Stimulated activated naive CD4-positive, alpha-beta T cell (primary cell): Measurements from ENCODE around the gene GNAI1.

Experiments
- DNase-seq, 6 experiments: peaks; one replicate each; lab custom pipeline; 2025; lab: John Stamatoyannopoulos, UW

Gene GNAI1

DNA sequence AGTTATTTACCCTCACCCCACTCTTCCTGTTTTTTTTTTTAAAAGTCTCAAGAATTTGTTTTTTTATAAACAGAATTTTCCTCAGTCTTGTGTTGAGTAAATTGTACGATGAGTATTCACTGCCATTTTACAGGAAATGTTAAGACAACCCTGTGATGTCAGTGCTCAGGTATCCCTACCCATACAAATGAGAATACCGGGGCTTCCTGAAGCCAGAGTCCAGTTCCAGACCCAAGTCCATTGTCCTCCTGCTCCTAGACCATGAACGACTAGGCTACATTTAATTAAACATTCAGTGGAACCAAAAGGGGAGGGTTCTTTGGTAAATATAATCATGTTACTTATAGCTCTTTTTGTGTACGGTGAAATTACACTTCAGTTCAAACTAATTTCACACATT lies 79.2 kb downstream of the GNAI1 start:
- DNase-seq = no peak

DNA sequence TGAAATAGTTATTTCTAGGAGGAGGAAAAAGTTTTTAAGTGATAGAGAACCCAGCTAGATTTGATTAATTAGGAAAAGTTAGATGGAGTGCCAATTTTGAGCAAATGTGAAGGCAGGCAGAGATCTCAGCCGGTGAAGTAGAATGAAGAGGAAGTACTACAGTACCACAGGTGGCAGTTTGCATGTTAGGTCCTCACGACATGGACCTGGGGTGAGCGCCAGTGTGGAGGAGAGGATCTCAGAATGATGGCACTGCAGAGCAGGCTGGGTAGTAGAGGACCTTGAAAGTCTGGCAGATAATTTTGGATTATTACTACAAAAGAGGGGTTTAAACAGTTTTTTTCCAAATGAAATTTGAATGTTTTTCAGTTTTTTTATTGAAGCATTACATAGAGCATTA lies 81.1 kb downstream of the GNAI1 start:
- DNase-seq = no peak

DNA sequence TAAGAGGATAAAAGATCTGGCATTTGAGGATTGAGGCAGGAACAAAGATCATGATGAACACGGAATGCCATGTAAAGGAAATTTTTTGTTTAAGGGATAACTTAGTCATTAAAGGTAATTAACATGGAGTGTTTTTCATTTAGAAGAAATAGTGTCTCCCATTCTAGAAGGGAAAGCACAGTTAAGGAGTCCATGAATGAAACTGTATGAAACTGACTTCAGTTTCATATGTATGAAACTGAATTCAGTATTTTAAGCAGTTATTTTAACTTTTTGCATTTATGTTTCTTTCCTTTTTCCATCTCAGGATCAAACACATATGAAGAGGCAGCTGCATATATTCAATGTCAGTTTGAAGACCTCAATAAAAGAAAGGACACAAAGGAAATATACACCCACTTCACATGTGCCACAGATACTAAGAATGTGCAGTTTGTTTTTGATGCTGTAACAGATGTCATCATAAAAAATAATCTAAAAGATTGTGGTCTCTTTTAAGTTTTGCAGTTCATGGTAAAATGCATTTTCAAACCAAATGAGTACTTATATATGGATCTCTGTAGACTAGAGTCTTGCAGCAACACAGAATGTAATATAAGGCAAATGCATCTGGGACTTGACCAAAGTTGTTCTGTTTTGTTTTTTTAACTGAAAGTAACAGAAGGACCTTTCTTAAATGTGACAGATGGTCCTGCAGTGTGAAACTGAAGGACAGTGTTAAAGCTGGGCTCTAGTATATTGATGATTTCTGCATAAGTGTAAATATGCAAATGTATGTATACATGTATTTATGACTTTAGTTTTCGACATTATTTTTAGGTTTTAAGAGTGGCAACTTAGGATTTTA lies 82.6 kb downstream of the GNAI1 start:
- DNase-seq = peak in 1 of 6 experiments; percentile 15

DNA sequence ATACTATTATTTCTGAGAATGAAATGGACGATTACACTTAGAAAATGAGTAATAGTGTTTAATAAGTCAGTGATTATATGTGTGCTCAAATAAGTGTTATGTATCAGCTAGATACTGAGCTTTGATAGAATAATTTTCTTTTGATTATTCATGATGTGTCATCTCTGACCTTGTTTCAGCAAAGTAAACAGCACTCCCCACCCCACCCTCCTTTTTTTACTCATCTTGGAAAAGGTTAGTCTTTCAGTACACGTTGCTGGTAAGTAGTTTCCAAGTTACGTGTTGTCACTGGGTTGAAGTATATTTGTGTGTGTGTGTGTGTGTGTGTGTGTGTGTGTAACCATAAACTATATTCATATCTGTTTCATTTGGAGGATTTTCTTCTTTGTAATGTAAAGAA lies 84.1 kb downstream of the GNAI1 start:
- no peak for DNase-seq

DNA sequence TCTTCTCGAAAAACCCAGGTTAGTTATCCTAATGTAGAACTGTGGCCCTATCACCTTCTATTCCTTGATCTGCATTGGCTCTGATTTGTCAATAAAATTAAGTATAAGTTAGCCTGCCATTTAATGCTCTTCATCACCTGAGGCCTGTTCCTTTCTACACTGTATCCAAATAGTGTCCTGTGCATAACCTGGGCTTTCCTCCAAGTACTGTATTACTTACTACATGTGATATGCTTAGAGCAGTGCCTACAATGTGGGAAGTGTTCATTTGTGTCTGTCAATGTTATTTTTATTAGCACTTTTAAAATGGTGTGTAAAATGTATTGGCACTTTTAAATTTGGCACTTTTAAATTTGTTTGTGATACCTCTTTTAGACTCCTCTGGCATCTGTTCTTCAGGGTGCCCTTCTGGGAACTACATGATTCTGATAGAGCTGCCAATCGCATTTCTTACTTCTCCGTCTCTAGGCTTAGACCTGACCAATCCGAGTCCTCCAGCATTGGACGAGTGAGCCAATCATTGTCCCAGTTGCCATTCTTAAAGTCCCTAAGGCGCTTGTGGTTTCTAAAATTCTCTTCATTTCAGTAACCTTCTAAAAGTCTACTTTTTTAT lies 85.5 kb downstream of the GNAI1 start:
- no peak for DNase-seq

DNA sequence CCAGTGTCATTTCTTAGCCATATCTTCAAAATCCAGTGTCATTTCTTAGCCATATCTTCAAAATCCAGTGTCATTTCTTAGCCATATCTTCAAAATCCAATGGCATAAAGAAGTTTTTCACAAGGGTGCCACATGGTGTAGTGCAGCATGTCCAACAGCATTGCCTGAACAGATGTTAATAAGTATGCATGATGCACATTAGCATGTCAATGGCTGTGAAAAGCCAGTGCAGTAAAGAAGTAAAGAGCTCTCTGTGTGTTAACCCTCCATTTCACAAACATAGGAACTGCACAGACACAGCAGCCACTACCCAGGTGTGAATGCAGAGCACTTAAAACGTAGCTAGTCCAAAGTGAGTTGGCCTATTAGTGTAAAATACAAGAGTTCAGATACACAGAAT lies 89.8 kb downstream of the GNAI1 start:
- no peak for DNase-seq

DNA sequence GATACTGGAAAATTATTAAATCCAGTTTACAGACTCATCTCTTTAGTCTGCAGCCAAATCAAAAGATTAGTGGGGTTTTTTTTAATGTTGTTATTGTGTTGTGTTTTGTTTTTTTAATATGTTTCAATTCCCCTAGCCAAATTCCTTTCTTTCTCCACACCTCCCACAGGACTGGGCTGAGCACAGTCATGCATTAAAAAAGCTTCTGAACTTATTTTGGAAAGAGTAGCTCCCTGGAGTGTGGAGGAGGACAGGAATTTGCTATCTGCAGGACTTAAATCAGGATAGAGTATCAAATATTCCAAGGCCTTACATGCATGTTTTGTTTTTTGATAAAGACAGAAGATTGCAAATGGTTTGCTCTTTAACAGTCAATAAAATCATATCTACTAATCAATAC lies 90.7 kb downstream of the GNAI1 start:
- DNase-seq = no peak

DNA sequence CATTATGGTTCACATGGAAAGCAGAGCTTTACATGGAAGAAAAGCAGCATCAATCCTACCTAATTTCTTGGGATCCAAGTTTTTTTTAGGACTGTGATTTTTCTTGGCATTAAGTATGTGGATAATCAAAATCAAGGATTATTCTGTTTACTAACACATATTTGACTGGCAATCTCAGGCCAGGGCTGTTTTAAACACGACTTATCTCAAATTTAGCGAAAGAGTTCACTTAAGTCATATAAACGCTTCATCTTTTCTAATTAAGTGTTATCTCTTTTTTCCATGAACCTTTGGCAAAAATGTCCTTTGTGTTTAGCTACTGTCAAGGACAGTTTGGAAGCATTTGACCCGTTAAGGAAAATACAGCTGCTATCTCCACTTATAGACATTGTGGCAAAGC lies 92.0 kb downstream of the GNAI1 start:
- no peak for DNase-seq

DNA sequence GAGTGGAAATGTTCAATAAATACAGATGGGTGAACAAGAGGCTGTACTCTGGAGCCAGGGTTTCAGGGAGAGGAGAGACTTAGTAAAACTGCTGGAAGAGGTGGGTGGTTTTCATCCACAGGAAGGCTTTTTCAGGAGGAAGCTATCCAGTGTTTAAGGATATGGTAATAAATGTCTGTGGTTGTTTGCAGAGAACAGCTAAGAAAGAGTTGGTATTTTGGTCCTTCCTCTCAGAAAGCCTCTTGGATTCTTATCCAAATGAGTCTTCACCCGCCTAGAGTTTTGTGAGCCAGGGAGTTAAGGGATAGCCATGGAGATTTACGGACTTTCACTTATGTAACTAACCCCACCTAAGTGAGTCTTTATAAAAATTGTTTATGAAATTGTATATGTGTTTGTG lies 95.7 kb downstream of the GNAI1 start:
- DNase-seq = no peak

DNA sequence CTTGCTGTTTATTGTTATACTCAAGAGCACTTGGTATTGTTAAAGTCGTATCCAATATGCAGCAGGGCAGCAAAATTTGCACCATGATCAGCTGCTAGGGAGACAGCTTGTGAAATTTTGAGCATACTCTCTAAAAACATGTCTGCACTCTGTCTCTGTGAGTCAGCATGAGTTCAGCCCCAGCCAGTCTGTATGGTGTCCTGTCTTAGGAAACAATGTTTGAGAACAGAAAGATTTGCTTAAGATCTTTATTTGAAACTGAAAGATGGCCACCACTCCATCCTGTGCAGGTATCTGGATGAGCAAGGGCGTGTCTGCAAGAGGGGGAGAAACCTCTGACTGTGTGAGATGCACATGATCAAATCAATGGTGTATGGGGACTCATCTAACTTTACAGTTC lies 97.1 kb downstream of the GNAI1 start:
- no peak for DNase-seq

DNA sequence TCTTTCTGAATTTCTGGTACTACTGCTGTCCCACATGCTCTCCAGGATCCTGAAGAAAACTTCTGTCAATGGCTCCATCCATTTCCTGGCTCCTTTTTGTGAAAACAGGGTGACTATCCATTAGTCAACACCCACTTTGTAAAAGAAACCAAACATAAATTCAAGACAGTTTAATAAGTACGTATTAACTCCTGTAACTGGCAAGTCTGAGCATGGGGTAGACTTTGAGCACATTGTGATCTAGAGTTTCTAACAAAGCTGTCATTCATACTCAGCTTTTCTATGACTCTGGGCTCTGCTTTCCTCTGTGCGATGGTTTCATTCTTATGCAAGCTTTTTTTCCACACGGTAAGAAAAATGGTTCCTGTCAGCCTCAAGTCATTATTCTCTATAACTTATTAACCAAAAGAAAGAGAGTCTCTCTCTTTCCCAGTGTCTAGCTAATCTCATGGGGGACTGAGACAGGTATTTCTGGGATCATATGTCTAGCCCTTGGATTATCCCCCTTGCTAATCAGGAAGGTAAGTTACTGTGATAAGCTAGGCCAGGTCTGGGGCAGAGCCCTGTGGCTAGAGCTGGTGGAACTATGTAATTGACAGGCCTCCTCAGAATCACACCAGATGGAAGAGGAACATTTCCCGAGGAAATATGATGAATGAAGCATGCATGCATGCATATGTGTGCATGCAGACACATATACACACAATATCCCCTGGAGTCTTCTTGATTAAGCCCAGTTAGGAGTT lies 98.5 kb downstream of the GNAI1 start:
- no peak for DNase-seq

DNA sequence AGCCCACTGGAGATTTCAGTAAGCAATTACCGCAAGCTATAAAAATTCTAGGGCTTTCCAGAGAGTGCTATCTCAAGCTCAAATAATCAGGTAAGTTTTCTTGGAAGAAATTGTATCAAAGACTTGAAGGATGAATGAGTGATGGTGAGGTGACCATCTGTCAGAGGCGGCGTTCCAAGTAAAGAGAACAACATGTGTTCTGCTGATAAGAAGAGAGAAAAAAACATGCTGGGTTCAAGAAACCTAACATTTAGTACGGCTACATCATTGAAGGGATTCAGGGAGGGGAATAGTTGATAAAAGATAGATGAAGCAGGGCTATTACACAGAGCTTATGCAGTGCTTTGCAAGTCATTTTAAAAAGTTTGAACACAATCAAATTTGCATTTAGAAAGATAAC lies 100.7 kb downstream of the GNAI1 start:
- no peak for DNase-seq

DNA sequence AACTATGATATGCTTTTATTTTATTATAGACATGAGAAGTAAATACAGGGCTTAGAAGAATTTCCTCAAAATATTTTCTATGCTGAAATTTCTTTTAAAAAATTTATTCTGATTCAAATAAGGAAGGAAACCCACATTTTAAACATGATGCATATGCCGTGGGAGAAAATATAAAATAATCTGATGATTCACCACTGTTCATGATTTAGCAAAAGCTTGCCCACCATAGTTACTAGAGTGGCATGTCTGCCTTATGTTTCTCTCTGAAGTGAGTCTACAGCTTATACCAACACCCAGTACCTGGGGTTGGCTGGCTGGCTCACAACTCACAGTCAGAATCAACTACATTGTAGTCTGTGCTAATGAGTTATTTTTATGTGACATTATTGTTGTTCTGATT lies 102.0 kb downstream of the GNAI1 start:
- DNase-seq = no peak

DNA sequence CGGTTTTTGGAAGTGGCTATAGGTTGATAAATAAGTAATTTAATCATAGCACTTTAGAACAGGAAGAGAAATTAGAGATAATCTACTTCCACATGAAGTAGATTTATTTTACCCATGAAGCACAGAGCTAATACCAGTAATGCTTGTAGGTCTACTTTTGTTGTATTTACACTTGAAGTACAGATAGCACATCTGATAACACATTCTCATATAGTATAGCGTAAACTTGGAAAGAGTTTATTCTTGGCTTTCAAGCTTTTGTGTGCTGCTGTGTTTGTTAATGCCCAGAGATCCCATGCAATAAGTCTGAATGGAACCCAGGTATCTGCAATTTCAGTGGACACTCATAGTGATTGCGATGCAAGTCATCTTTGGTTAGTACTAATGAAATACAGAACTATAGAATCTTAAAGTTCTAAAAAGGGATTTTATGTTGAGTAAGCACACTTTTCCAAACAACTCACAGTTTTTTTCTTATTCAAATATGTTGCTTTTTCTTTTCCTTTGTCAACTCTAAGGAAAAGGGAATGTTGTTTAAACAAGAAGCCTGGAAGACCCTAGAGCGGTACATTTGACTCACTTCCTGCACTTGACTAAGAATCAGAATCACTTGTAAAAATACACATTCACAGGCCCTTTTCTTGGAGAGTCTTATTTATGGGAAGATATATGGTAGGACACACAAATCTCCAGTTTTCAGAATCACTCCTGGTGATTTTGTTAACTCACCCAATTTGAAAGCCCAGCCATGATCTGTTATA lies 105.8 kb downstream of the GNAI1 start:
- DNase-seq = no peak

DNA sequence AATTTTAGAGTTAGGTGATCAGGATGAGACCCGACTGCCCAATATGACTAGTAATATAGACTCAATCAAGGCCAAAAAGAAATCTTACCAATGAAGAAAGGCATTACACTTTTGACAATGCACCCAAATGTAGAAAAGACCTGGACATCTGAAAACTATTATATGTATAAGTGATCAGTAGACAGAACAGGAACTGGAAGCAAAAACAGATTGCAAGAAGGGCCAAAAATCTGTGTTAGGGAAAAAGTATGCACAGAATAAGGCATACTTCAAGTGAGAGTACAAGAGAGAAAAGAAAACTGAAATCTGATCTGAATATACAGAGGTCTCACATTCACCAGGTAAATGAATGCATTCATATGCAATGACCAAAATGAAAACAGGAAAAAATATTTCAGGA lies 107.0 kb downstream of the GNAI1 start:
- DNase-seq = no peak

DNA sequence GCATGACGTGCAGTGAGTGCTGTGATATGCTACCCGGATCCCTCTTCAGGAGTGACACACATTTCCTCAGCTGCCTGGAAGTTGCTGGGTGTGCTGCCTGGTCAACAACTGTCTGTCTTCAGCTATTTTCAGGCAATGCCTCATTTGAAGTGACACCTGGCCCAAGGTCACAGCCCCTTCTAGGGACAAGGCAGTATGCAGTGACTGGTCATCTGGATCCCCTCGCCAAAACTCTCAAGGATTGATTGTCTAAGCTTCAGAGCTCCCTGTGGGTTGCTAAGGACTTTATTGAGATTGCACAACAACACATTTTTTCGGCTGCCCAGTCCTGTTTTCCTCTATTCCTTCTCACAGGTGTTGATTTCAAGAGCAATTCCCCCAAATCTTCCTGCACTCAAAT lies 108.8 kb downstream of the GNAI1 start:
- DNase-seq = no peak

DNA sequence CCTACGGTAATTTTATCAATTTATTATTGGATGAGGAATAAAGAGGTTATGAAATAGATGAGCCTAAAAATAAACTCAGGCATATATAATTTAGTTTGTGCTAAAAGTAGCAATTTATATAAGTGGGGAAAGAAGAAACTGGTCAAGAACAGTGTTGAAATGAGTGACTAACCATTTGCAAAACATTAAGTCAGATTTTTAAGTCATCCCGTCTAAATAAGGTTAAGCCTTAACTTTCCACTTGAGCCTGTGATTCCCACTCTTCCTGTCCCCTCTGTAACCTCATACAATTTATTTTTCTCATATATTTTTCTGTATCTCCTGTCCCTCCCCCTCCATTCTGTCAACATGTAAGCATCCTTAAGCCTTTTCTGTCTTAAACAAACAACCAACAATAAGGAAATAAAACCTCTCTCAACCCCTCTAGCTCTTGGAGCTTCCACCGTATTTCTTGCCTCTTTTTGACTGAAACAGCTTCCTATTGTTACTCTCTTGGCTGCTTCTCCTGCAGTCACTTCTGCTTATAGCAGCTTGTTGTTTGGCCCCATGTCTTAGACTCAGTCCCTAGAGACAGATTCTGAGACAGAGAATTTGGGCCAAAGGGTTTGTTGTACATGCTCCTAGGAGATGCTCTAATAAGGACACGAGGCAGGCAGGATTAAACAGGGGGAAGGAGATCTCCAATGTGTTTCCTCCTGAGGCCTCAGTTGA lies 109.7 kb downstream of the GNAI1 start:
- no peak for DNase-seq

DNA sequence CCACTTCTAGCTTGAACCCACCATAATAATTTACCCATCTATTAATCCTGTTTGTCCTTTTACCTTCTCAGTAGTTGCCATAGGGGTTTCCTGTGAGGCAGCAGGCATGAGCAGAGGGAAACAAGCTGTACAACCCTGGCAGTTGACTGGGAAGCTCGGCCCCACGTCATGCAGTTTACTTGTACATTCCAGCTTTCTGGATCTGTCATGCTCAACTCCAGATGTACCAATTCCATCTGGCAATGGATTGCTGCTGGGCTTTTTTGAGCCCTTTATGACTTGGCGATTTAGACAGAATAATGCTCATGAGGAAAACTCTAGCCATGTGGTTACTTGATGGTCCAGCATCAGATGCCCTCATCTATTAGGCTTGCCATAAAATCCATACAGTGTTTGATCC lies 112.5 kb downstream of the GNAI1 start:
- no peak for DNase-seq

DNA sequence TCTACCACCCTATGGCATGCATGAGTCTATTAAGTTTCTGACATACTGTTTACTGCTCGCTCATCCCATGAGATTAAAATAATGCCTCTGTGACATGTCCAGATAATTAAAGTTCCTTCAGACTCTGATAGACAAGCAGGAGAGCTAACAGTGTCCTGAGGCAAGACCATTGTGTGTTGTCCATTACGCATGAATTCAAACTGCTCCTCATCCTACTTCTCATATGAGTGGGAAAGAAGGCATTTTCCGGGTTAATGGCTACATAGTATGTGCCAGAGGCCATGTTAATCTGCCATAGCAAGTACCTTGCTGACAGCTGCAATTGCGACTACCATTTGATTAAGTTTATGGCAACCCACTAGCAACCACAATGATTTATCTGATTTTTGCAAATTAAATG lies 113.3 kb downstream of the GNAI1 start:
- no peak for DNase-seq

DNA sequence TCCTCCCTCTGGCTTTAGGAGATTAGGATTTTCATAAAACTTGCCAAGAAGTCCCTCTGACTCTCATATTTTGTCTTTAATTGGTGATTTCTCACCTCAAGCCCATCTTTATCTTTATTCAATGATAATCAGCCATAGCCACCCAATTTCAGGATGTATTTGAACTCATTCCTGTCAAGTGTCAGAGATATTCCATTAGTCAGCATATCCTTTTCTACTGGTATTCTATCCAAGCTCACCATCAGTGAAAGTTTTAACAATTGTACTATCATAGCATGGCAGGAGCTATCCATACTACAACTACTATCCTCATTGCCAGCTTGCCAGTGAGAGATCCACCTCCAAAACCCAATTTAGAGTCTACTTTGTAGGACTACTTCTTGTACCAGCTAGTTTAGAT lies 114.6 kb downstream of the GNAI1 start:
- no peak for DNase-seq

DNA sequence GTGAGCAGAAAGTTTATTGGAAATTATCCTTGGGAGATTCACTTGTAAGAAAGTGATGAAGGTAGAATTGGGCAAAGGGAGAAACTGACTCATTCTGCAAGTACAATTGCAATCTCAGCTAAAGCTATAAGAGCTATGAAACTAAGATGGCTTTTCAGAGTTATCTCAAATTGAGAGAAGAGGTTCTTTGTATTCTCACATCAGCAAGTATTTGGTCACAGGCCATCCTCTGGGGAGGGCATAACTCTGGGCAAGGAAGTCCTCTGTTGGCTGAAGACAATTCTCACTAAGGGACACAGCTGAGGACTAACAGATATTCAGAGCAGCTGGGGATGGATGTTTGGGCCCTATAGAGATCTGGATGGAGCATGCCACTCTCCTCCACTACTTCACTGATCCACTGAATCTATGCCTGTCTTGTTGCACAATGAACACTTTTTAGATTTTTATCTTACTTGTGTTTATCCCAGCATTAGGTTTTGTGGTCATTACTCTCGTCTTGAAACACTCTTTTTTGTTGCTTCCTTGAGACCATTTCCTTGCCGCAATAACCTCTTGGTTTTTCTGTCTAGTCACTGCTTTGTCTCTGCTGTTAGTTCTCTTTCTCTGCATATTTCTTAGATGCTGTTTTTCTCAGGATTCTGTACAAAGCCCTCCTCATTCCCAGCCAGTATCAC lies 115.1 kb downstream of the GNAI1 start:
- DNase-seq = no peak
